Stomach (tissue), 4 donors: ENCODE results near the gene PITPNC1.

Experiments
- CTCF ChIP-seq, 7 experiments: fragments of 450-650 bp in 4 of 7; fragments of 200-600 bp in 3 of 7; sonication (generic) in 3 of 7; IDR thresholded peaks; one replicate each; pipeline ENCODE4 v1.5.1; 2016 to 2019; ENCODE audit warnings: antibody characterized with exemption in 7 of 7, control low read depth in 2 of 7, mild to moderate bottlenecking in 1 of 7
- EP300 ChIP-seq: sonication (generic); formaldehyde crosslinking; IDR thresholded peaks from one replicate; pipeline ENCODE4 v1.6.1; 2017; ENCODE audit warnings: antibody characterized with exemption
- POLR2A ChIP-seq, 4 donors: fragments of 450-650 bp; IDR thresholded peaks; one replicate each; pipeline ENCODE4 v1.6.1; 2016; ENCODE audit warnings: antibody characterized with exemption in 4 of 4, control low read depth in 2 of 4, mild to moderate bottlenecking in 1 of 4, moderate library complexity in 1 of 4
- POLR2AphosphoS5 ChIP-seq, 3 donors: sonication (generic); formaldehyde crosslinking; IDR thresholded peaks; one replicate each; pipeline ENCODE4 v1.6.1; 2016; ENCODE audit warnings: antibody characterized with exemption in 3 of 3

- TF ChIP-seq CTCF (IDR thresholded peaks at IDR 0.05) = no peak
- no peak for TF ChIP-seq POLR2A (IDR thresholded peaks at IDR 0.05)
- TF ChIP-seq EP300 = no peak
- no peak for TF ChIP-seq POLR2AphosphoS5 (IDR thresholded peaks at IDR 0.05)
Observed at GRCh38 chr17:67439269-67439668, 62.2 kb downstream of the PITPNC1 start.
